GM12865 (cell line): Measurements from ENCODE around the gene RAMP3.

Experiments used
- DNase-seq: peaks from one replicate; pipeline ENCODE4 v3.0.0; 2010; ENCODE audit warnings: low read depth
- H3K4me3 ChIP-seq: 2 replicates; pipeline ENCODE4 v1.5.1; 2011; ENCODE audit warnings: mild to moderate bottlenecking, low read depth, low read length, control low read depth
- CTCF ChIP-seq: IDR thresholded peaks from 2 replicates; pipeline ENCODE4 v1.5.1; 2011; ENCODE audit warnings: low read length, control low read depth, low read depth, inconsistent platforms; ENCODE audit not compliant: insufficient read depth; ENCODE audit errors: missing control alignments

The RAMP3 gene

GRCh38 chr7:45117582-45117981 lies 40.0 kb upstream of the RAMP3 start:
- no peak for DNase-seq
- no peak for TF ChIP-seq CTCF
- no peak overlapping the region for H3K4me3 ChIP-seq

GRCh38 chr7:45118292-45118691 lies 39.3 kb upstream of the RAMP3 start:
- TF ChIP-seq CTCF: no peak

GRCh38 chr7:45118889-45119331 lies 38.7 kb upstream of the RAMP3 start:
- no peak for DNase-seq
- H3K4me3 ChIP-seq: no peak overlapping the region
- TF ChIP-seq CTCF: no peak

More at GRCh38 chr7:45118292-45118691, 39.3 kb upstream of the RAMP3 start:
- H3K4me3 ChIP-seq: no peak overlapping the region
- DNase-seq: no peak

- TF ChIP-seq CTCF: no peak
- DNase-seq: no peak
Measured at GRCh38 chr7:45119550-45119949, 38.0 kb upstream of the RAMP3 start.

GRCh38 chr7:45122975-45123860 lies 34.4 kb upstream of the RAMP3 start:
- H3K4me3 ChIP-seq: no peak overlapping the region
- TF ChIP-seq CTCF: no peak
- no peak for DNase-seq

More at GRCh38 chr7:45119550-45119949, 38.0 kb upstream of the RAMP3 start:
- no peak overlapping the region for H3K4me3 ChIP-seq

GRCh38 chr7:45123913-45124710 lies 33.5 kb upstream of the RAMP3 start:
- no peak for DNase-seq
- no peak overlapping the region for H3K4me3 ChIP-seq
- no peak for TF ChIP-seq CTCF
